Brain microvascular endothelial cell (primary cell): ENCODE measurements around the gene SYNE4.

Experiments used
- DNase-seq: peaks from one replicate; pipeline ENCODE4 v3.0.0-alpha.2; 2020
- H3K27ac ChIP-seq: fragments of 250-450 bp; sonication (Bioruptor Pico); 2 replicates; pipeline ENCODE4 v1.5.1; 2020; ENCODE audit warnings: mild to moderate bottlenecking, moderate library complexity
- H3K27me3 ChIP-seq: fragments of 250-450 bp; sonication (Bioruptor Pico); replicated peaks from 2 replicates; pipeline ENCODE4 v1.5.1; 2020; ENCODE audit warnings: mild to moderate bottlenecking
- H3K36me3 ChIP-seq: fragments of 250-450 bp; sonication (Bioruptor Pico); replicated peaks from 2 replicates; pipeline ENCODE4 v1.5.1; 2020; ENCODE audit warnings: mild to moderate bottlenecking
- H3K4me3 ChIP-seq: 2 replicates; pipeline ENCODE4 v1.5.1; 2011; ENCODE audit warnings: low read depth, mild to moderate bottlenecking, control low read depth, low read length, moderate library complexity
- CTCF ChIP-seq: IDR thresholded peaks from 2 replicates; pipeline ENCODE4 v1.5.1; 2011; ENCODE audit warnings: low read depth, mild to moderate bottlenecking, moderate library complexity, low read length, control low read depth, inconsistent platforms; ENCODE audit errors: missing control alignments
- in situ Hi-C: cut with HindIII; loops from 2 replicates; pipeline ENCODE4 v1.10.0; 2017; ENCODE audit warnings: low sequenced_read_pairs, low pct_ligation_motif_present

SYNE4 gene

GRCh38 chr19:36027696-36028095, 19.1 kb upstream of the SYNE4 start:
- peaks cover 5% of the 10 kb centered on the region for H3K36me3 ChIP-seq
- in situ Hi-C loops, result no loop called here
- no peak for TF ChIP-seq CTCF
- no peak for DNase-seq
- no peaks in the 10 kb centered on the region for H3K27me3 ChIP-seq
- H3K4me3 ChIP-seq, result no peak overlapping the region
- H3K27ac ChIP-seq, result no peak overlapping the region

GRCh38 chr19:36026091-36026876, 17.7 kb upstream of the SYNE4 start:
- in situ Hi-C loops, result no loop called here
- H3K27me3 ChIP-seq, result no peaks in the 10 kb centered on the region
- no peak overlapping the region for H3K27ac ChIP-seq
- H3K36me3 ChIP-seq, result peaks cover 9% of the 10 kb centered on the region
- no peak overlapping the region for H3K4me3 ChIP-seq
- TF ChIP-seq CTCF, result no peak
- DNase-seq, result no peak

- Histone ChIP-seq H3K27me3 (no peaks in the 10 kb centered on the region), H3K36me3 (peaks cover 9% of the 10 kb centered on the region), H3K4me3 (no peak overlapping the region), H3K27ac (no peak overlapping the region)
- in situ Hi-C loops, result no loop called here
- no peak for TF ChIP-seq CTCF
- no peak for DNase-seq
Observed at GRCh38 chr19:36025541-36025940, 16.9 kb upstream of the SYNE4 start.

- H3K36me3 ChIP-seq, result peaks cover 14% of the 10 kb centered on the region
- H3K27me3 ChIP-seq, result no peaks in the 10 kb centered on the region
- no peak for TF ChIP-seq CTCF
- no peak for DNase-seq
- H3K4me3 ChIP-seq, result no peak overlapping the region
- no peak overlapping the region for H3K27ac ChIP-seq
- in situ Hi-C loops, result no loop called here
Observed at GRCh38 chr19:36023432-36023831, 14.8 kb upstream of the SYNE4 start.

- in situ Hi-C loops, result no loop called here
Observed at GRCh38 chr19:36019061-36019670, 10.6 kb upstream of the SYNE4 start.

More at GRCh38 chr19:36019061-36019670, 10.6 kb upstream of the SYNE4 start:
- Histone ChIP-seq H3K27ac (no peak overlapping the region), H3K36me3 (peaks cover 24% of the 10 kb centered on the region), H3K4me3 (no peak overlapping the region), H3K27me3 (no peaks in the 10 kb centered on the region)
- no peak for TF ChIP-seq CTCF
- no peak for DNase-seq
